HepG2 (cell line): Measurements from ENCODE around the gene SMAP2. TPM values are rescaled to one million over a fixed set of nuclear protein-coding genes. Genes with fewer than 3 reads are reported as not detected.
A peak's percentile ranks its signal among the peaks of the same experiment; 100 is the strongest.

ENCODE experiments used
- AHR ChIP-seq: IDR thresholded peaks from 2 replicates; pipeline ENCODE4 v1.6.1; 2018; ENCODE audit warnings: missing genetic modification reagents, missing compliant biosample characterization
- CREM ChIP-seq, 2 experiments: sonication (generic) in 1 of 2; formaldehyde crosslinking in 1 of 2; IDR thresholded peaks; 2 replicates each; pipeline versions ENCODE4 v1.4.0 to v1.6.1; 2016 to 2020; ENCODE audit warnings: antibody characterized with exemption in 1 of 2, mild to moderate bottlenecking in 1 of 2, missing genetic modification reagents in 1 of 2
- JUNB ChIP-seq: sonication (generic); formaldehyde crosslinking; IDR thresholded peaks from 2 replicates; pipeline ENCODE4 v1.8.0; 2022; ENCODE audit warnings: missing genetic modification reagents, mild to moderate bottlenecking, borderline replicate concordance
- SIX1 ChIP-seq: sonication (generic); formaldehyde crosslinking; IDR thresholded peaks from 2 replicates; pipeline ENCODE4 v1.4.0; 2020; ENCODE audit warnings: missing genetic modification reagents, borderline replicate concordance
- TBL1XR1 ChIP-seq: fragments of 150-350 bp; IDR thresholded peaks from 2 replicates; pipeline ENCODE4 v1.6.1; 2014; ENCODE audit warnings: borderline replicate concordance, low read length; ENCODE audit not compliant: partially characterized antibody
- TBX3 ChIP-seq: fragments of 450-650 bp; IDR thresholded peaks from 2 replicates; pipeline ENCODE4 v1.6.1; 2017; ENCODE audit warnings: antibody characterized with exemption, mild to moderate bottlenecking, inconsistent platforms, borderline replicate concordance
- ZBTB37 ChIP-seq: sonication (generic); formaldehyde crosslinking; IDR thresholded peaks from 2 replicates; pipeline ENCODE4 v1.4.0; 2020; ENCODE audit warnings: mild to moderate bottlenecking, missing genetic modification reagents
- ZBTB46 ChIP-seq: sonication (generic); formaldehyde crosslinking; IDR thresholded peaks from 2 replicates; pipeline ENCODE4 v1.4.0; 2020; ENCODE audit warnings: mild to moderate bottlenecking, missing genetic modification reagents, borderline replicate concordance
- ZMAT3 ChIP-seq: sonication (generic); formaldehyde crosslinking; conservative IDR thresholded peaks from 2 replicates; pipeline ENCODE4 v1.7.0; 2021; ENCODE audit warnings: missing genetic modification reagents
- ZNF275 ChIP-seq: sonication (generic); formaldehyde crosslinking; IDR thresholded peaks from 2 replicates; pipeline ENCODE4 v1.8.0; 2022; ENCODE audit warnings: missing genetic modification reagents, mild to moderate bottlenecking, inconsistent platforms, borderline replicate concordance
- ZNF318 ChIP-seq: sonication (generic); formaldehyde crosslinking; IDR thresholded peaks from 2 replicates; pipeline ENCODE4 v1.4.0; 2020; ENCODE audit warnings: mild to moderate bottlenecking, missing genetic modification reagents
- ZNF343 ChIP-seq: sonication (generic); formaldehyde crosslinking; IDR thresholded peaks from 2 replicates; pipeline ENCODE4 v1.4.0; 2020; ENCODE audit warnings: mild to moderate bottlenecking, missing genetic modification reagents
- polyA plus RNA-seq, 8 experiments: library from polyadenylated mRNA; depleted of rRNA in 3 of 8; stranded (reverse) in 7 of 8; unstranded in 1 of 8; fragments of >200 nt; fragmentation: Illumina TruSeq in 4 of 8; extraction: Trizol in 4 of 8; gene quantifications; 2 replicates each; pipeline versions ENCODE4 v1.2.1 to v1.2.3, GENCODE V29; 2011 to 2016; ENCODE audit warnings: low read depth in 4 of 8, missing spikeins in 1 of 8, mixed read lengths in 1 of 8; ENCODE audit not compliant: insufficient read depth in 1 of 8
- total RNA-seq, 5 experiments: library from RNA; depleted of rRNA; stranded (reverse); fragments of >200 nt; fragmentation: Illumina TruSeq; extraction: Trizol; gene quantifications; 2 replicates each; pipeline ENCODE4 v1.2.3, GENCODE V29; 2016; ENCODE audit warnings: low read depth in 1 of 5
- TF ChIP-seq, protein P1 (sequence below): sonication (generic); formaldehyde crosslinking; IDR thresholded peaks from 2 replicates; pipeline ENCODE4 v1.4.0; 2020; ENCODE audit warnings: low read depth, mild to moderate bottlenecking, missing genetic modification reagents

SMAP2 gene
- total and polyA plus RNA-seq, 2 of the 13 experiments (the other 11 are each of a cell fraction or from before 2014, with no cell fraction given): 19.0 to 22.3 TPM

DNA sequence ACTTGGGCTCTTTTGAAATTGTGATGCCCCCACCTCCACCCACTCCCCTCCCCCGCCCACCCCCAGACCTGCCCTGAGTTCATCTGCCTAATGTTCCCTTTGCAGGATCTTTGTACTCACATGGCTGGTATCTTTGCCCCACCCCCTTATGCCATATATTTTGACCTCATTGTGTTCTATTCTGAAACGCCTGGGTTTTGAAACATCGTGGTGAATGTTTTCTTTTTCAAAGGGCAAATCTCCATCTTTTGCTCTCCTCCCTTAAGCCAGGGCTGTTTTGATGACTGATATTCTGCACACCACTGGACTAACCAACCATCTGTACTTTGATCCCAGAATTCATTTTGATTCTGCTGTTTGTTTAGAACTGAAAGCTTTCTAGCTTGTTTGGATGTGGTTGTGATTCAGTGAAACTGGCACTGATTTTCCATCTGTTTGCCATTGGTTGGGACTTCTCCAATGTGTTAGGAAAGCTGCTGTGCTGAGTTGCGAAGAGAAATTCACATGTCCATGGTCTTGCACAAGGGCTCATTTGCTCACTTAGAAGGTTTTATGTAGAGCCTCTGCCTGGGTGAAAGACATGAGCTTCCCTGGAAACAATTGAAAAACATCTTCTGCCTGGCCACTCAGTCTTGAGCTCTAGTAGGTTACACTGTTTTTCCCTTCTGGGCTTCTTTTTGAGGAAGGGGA lies 16.5 kb downstream of the SMAP2 start (continued):
- no peak for TF ChIP-seq ZNF318 (CRISPR knock-in tag)
- TF ChIP-seq JUNB (CRISPR knock-in tag): no peak
- peak; percentile 76; the same call in 1 of the 2 replicates for TF ChIP-seq TBX3
- no peak for TF ChIP-seq ZNF343
- peak; percentile 85 for TF ChIP-seq ZBTB37 (CRISPR knock-in tag)
- no peak for TF ChIP-seq ZNF275
- no peak for TF ChIP-seq ZBTB46
- TF ChIP-seq ZMAT3: no peak
- TF ChIP-seq, protein P1, sequence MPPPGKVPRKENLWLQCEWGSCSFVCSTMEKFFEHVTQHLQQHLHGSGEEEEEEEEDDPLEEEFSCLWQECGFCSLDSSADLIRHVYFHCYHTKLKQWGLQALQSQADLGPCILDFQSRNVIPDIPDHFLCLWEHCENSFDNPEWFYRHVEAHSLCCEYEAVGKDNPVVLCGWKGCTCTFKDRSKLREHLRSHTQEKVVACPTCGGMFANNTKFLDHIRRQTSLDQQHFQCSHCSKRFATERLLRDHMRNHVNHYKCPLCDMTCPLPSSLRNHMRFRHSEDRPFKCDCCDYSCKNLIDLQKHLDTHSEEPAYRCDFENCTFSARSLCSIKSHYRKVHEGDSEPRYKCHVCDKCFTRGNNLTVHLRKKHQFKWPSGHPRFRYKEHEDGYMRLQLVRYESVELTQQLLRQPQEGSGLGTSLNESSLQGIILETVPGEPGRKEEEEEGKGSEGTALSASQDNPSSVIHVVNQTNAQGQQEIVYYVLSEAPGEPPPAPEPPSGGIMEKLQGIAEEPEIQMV (CRISPR knock-in tag): no peak
- TF ChIP-seq SIX1 (CRISPR knock-in tag): 0 out of 2 replicates have a peak, but pooled peaks have one; percentile 40
- TF ChIP-seq AHR (CRISPR knock-in tag): no peak
- TF ChIP-seq CREM (IDR thresholded peaks at IDR 0.05): peak; percentile 58
- TF ChIP-seq CREM (CRISPR knock-in tag; IDR thresholded peaks at IDR 0.05): no peak
- peak; percentile 9 for TF ChIP-seq TBL1XR1
